DMS153 treated with DMSO at 0.1 percent for 48 hours (cell line): Measurements from ENCODE around the gene SLC4A8.
A peak's percentile ranks its signal among the peaks of the same experiment; 100 is the strongest.

Experiments used
- DNase-seq: peaks from one replicate; lab custom pipeline; 2025; ENCODE audit not compliant: unreplicated experiment; lab: John Stamatoyannopoulos, UW

Gene SLC4A8

GRCh38 chr12:51524386-51524901 lies 99.8 kb downstream of the SLC4A8 start:
- DNase-seq, result no peak

DNA sequence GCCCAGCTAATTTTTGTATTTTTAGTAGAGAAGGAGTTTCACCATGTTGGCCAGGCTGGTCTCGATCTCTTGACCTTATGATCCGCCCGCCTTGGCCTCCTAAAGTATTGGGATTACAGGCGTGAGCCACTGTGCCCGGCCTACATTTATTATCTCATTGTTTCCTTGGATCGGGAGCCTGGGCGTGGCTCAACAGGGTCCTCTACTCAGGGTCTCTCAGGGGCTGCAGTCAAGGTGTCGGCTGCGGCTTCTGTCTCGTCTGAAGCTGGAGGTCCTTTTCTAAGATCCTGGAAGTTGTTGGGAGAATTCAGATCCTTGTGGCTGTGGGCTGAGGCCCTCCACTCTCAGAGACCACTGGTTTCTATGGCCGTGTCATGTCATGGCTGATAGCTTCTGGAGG lies 100.9 kb downstream of the SLC4A8 start:
- DNase-seq, result no peak

DNA sequence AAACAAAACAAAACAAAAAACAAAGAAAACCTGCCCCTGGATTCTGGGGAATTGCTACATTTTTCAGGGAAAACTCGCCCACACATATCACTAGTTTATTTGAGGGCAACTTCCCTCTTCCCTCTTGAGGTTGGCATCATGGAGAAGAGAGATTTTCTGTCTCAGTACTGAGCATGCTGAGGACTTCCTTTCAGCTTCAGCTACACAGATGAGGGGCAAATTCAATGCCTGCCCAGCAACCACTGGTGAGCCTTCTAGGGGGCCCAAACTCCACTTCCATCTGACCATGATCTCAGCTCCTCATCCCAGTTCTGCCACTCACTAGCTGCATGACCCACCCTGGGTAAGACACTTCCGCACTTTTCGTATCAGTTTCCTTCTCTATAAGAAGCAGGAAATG lies 103.3 kb downstream of the SLC4A8 start:
- no peak for DNase-seq

- DNase-seq, result no peak
Measured at GRCh38 chr12:51528852-51529650, 104.4 kb downstream of the SLC4A8 start.

- DNase-seq, result no peak
Measured at GRCh38 chr12:51529651-51529970, 105.0 kb downstream of the SLC4A8 start.

DNA sequence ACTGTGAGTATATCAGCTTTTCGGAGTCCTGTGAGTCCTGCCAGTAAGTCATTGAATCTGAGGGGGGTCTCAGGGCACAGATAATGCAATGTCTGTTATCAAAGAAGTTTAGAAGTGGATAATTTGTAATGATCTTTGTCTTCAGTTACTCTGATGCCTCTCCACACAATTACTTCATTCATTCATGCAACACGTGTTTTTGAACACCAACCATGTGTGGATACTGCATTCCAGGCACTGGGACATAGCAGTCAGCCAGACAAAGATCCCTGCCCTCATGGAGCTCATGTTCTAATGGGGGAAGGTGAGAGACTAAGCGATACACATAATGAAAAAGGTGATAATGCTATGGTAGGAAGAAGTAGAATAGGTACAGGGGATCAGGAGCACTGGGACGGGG lies 105.6 kb downstream of the SLC4A8 start:
- DNase-seq, result no peak

GRCh38 chr12:51531284-51531977 lies 106.8 kb downstream of the SLC4A8 start:
- DNase-seq, result no peak

DNA sequence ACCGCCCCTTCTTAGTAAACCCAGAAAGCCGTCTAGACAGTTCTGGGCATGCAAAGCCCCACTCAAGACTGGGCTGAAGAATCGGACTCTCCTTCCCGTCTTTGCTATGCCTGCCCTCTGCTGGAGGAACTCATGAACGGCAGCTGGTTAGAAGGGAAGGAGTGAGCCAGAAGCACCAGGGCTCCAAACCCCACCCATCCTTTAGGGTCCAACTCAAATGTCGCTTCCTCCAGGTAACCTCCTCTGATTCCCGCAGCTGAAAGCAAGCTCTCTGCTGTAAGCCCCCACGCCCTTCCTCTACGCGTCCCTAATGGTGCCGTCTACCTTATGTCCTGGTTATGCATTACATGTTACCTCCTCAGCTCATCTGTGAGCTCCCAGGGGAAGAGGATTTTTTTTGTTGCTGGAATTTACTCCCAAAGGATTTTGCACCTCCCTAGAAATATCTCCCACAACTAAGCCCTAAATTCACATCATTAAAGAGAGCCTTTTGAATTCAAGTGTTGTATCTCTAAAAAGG lies 107.4 kb downstream of the SLC4A8 start:
- peak; percentile 51 for DNase-seq

- DNase-seq, result peak; percentile 3
Measured at GRCh38 chr12:51533799-51534198, 109.2 kb downstream of the SLC4A8 start.

- no peak for DNase-seq
Measured at GRCh38 chr12:51534216-51535074, 109.8 kb downstream of the SLC4A8 start.

GRCh38 chr12:51536159-51536558 lies 111.5 kb downstream of the SLC4A8 start:
- DNase-seq, result no peak

DNA sequence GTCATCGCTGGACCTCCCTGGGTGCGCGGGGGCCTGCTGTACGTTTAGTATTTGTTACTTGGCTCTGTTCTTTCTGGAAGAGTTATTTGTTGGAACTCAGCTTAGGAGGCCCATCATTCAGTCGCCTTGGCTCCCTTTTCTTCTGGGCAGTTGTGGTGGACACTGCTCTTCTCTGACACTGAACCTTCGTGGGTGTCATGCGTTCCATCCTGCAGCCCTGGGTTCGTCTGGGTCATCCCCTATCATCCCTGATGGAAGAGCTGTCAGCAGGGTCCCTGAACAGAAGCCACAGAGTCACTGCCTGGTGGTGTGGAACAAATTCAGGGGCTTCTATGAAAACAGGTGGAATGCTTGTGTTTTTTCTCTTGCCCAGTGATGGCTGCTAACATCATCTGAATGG lies 113.5 kb downstream of the SLC4A8 start:
- DNase-seq, result no peak

DNA sequence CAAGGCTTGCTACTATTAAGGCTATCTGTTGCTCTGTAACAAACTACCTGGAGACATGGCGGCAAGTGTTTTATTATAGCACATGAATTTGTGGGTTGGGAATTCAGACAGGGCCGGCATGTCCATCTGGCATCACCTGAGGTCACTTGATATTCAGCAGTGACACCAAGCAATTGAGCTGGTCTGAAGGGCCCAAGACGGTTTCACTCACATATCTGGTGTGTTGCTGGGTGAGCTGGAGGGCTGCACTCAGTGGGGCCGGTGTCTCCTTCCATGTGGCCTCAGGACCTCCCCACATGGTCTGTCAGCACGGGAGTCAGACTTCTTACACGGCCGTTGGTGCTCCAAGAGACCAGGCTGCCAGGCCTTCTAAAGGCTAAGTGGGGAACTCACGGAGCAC lies 114.0 kb downstream of the SLC4A8 start:
- DNase-seq, result no peak

- no peak for DNase-seq
Measured at GRCh38 chr12:51540996-51541395, 116.4 kb downstream of the SLC4A8 start.

- DNase-seq, result no peak
Measured at GRCh38 chr12:51546097-51546496, 121.5 kb downstream of the SLC4A8 start.

GRCh38 chr12:51547606-51548005 lies 123.0 kb downstream of the SLC4A8 start:
- DNase-seq, result no peak

- DNase-seq, result no peak
Measured at GRCh38 chr12:51548241-51548640, 123.6 kb downstream of the SLC4A8 start.

GRCh38 chr12:51549637-51550036 lies 125.0 kb downstream of the SLC4A8 start:
- DNase-seq, result no peak
